ENCODE data around the gene GCHFR. TPM values are rescaled to one million over a fixed set of nuclear protein-coding genes. Genes with fewer than 3 reads are reported as not detected.

GCHFR gene
- total RNA-seq, 1 donor from 2014 or later = 23.3 TPM

DNA sequence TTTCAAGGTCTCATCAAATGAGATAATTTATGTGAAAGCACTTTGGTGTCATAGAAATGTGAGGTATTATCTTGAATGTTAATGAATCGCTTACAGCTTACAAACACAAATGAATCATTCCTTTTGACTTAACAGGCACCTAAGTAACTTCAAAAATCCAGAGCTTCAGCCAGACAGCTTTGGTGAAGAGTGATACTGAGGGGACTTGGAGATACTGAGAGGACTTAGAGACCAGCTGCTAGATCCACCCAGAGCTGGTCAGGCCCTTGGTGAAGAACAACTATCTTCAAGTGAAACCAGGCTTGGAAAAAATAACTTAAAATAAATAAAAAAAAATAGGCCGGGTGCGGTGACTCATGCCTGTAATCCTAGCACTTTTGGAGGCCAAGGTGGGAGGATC, 26.9 kb downstream of the GCHFR start:
- Mint-ChIP-seq H3K36me3 (peaks cover 10% of the 10 kb centered on the region), H3K9me3 (no peaks in the 10 kb centered on the region), H3K27me3 (no peaks in the 10 kb centered on the region), H3K4me1 (ENCODE audit: unreplicated experiment) (peaks cover 37% of the 10 kb centered on the region), H3K4me3 (no peak overlapping the region), H3K27ac (no peak overlapping the region)
- TF ChIP-seq, protein P1, sequence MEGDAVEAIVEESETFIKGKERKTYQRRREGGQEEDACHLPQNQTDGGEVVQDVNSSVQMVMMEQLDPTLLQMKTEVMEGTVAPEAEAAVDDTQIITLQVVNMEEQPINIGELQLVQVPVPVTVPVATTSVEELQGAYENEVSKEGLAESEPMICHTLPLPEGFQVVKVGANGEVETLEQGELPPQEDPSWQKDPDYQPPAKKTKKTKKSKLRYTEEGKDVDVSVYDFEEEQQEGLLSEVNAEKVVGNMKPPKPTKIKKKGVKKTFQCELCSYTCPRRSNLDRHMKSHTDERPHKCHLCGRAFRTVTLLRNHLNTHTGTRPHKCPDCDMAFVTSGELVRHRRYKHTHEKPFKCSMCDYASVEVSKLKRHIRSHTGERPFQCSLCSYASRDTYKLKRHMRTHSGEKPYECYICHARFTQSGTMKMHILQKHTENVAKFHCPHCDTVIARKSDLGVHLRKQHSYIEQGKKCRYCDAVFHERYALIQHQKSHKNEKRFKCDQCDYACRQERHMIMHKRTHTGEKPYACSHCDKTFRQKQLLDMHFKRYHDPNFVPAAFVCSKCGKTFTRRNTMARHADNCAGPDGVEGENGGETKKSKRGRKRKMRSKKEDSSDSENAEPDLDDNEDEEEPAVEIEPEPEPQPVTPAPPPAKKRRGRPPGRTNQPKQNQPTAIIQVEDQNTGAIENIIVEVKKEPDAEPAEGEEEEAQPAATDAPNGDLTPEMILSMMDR (conservative IDR thresholded peaks at IDR 0.05) = no peak
- no peak for DNase-seq (ENCODE audit: extremely low spot score, unreplicated experiment)

DNA sequence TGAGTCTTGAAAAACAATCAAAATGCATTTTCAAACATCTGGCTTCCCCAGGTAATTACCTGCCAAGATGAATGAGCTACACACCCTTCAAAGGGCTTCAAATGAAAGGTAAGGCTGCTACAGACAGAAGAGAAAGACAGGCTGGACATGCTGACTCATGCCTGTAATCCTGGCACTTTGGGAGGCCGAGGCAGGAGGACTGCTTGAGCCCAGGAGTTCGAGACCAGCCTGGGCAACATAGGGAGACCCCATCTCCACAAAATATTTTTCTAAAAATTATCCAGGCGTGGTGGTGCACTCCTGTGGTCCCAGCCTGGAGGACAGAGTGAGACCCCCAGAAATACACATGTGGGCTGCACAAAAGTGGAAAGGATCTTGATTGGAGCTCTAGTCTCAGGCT, 28.5 kb downstream of the GCHFR start:
- no peak overlapping the region for H3K4me3 Mint-ChIP-seq
- peak overlapping the region; percentile 84 for H3K27ac Mint-ChIP-seq
- no peaks in the 10 kb centered on the region for H3K9me3 Mint-ChIP-seq
- TF ChIP-seq, protein P1 (conservative IDR thresholded peaks at IDR 0.05) = no peak
- H3K36me3 Mint-ChIP-seq = peaks cover 10% of the 10 kb centered on the region
- DNase-seq (ENCODE audit: extremely low spot score, unreplicated experiment) = no peak
- H3K4me1 Mint-ChIP-seq (ENCODE audit: unreplicated experiment) = peaks cover 33% of the 10 kb centered on the region
- no peaks in the 10 kb centered on the region for H3K27me3 Mint-ChIP-seq

DNA sequence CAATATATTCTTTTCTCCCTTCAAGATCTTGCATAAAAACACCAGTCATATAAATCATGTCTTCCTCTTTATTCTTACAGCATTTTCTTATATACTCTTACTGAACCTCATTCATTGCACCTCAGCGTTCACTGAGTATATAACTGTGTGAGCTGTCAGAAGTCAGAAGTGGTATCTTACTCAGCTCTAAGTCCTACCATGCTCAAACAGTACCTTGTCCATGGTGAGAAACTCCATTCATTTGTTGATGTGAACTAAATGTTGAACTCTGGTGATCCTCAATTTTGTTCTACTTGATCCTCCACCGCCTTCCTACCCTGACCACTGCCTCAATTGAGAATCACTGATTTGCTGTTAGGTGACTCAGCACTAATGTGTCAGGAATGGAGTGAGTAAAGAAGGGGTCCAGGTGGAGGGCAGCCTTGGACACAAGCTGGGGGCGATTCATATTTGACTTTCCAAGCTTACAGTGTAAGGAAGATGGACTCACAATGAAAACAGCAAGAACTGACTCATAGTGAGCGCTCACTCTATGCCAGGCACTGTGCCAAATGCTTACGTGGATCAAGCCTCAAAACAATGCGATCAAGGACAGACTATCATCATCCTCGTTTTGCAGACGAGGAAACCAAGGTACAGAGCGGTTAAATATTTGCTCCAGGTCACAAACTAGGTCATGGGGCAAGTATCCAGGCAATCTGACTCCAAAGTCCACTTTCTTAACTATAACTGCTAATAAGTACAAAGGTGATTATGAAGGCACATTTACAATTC, 29.5 kb downstream of the GCHFR start:
- no peak for DNase-seq (ENCODE audit: extremely low spot score, unreplicated experiment)
- Mint-ChIP-seq H3K36me3 (peaks cover 16% of the 10 kb centered on the region), H3K4me1 (ENCODE audit: unreplicated experiment) (peaks cover 32% of the 10 kb centered on the region), H3K27ac (peak overlapping the region; percentile 79), H3K9me3 (no peaks in the 10 kb centered on the region), H3K27me3 (no peaks in the 10 kb centered on the region), H3K4me3 (no peak overlapping the region)
- TF ChIP-seq, protein P1 (conservative IDR thresholded peaks at IDR 0.05) = no peak

DNA sequence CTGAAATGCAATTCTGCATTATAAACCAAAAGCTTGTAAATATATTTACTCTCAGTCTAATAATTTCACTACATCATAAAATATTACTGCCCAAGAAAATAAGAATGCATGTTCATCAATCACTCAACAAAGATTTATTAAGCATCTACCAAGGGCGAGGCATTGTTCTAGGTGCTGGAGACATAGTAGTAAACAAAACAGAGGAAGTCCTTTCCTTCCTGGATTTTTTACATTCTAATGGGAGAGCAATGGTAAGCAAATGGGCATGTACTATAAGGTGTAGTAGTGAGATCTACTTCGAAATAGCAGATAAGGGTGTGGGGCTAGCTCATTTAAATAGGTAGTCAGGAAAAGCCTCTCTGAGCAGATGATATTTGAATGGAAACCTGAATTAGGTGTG, 32.2 kb downstream of the GCHFR start:
- DNase-seq (ENCODE audit: extremely low spot score, unreplicated experiment) = no peak
- peak overlapping the region; percentile 83 for H3K27ac Mint-ChIP-seq
- no peaks in the 10 kb centered on the region for H3K27me3 Mint-ChIP-seq
- H3K9me3 Mint-ChIP-seq = no peaks in the 10 kb centered on the region
- peaks cover 32% of the 10 kb centered on the region for H3K4me1 Mint-ChIP-seq (ENCODE audit: unreplicated experiment)
- H3K4me3 Mint-ChIP-seq = peak overlapping the region; percentile 54
- TF ChIP-seq, protein P1 (conservative IDR thresholded peaks at IDR 0.05) = no peak
- peaks cover 30% of the 10 kb centered on the region for H3K36me3 Mint-ChIP-seq

DNA sequence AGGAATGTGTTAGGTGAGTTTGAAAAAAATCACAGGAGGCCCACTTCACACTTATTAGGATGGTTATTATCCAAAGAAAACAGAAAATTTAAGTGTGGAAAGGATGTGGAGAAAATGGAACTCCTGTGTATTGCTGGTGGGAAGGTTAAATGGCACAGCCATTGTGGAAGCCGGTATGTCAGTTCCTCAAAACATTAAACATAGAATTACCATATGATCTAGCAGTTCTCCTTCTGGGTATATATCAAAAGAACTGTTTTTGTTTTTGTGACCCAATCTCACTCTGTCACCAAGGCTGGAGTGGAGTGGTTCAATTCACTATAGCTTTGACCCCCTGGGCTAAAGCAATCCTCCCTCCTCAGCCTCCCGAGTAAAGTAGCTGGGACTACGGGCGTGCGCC, 32.6 kb downstream of the GCHFR start:
- Mint-ChIP-seq H3K9me3 (no peaks in the 10 kb centered on the region), H3K27ac (peak overlapping the region; percentile 83), H3K4me3 (peak overlapping the region; percentile 54), H3K4me1 (ENCODE audit: unreplicated experiment) (peaks cover 34% of the 10 kb centered on the region), H3K27me3 (no peaks in the 10 kb centered on the region), H3K36me3 (peaks cover 32% of the 10 kb centered on the region)
- TF ChIP-seq, protein P1 (conservative IDR thresholded peaks at IDR 0.05) = no peak
- DNase-seq (ENCODE audit: extremely low spot score, unreplicated experiment) = no peak

All from type B pancreatic cell (in vitro differentiated cells).